Endothelial cell of umbilical vein (primary cell): ENCODE results near the gene TXNRD2. TPM values are rescaled to one million over a fixed set of nuclear protein-coding genes. Genes with fewer than 3 reads are reported as not detected.

Source experiments
- BruUV-seq: library from RNA; stranded (reverse); fragments of 400-500 nt; replicated peaks from 2 replicates; lab custom pipeline; 2021; lab: Mats Ljungman, UMichigan
- CTCF ChIA-PET: fragments of 300-600, 350-600 bp; sonication (Branson Sonifier 250); formaldehyde crosslinking; loops from one replicate; lab custom pipeline; 2021; ENCODE audit warnings: antibody characterized with exemption, inconsistent platforms; lab: Charles Lee
- POLR2A ChIA-PET: fragments of 300-600, 350-600 bp; sonication (Branson Sonifier 250); formaldehyde crosslinking; loops from one replicate; lab custom pipeline; 2021; ENCODE audit warnings: antibody characterized with exemption, inconsistent platforms; lab: Charles Lee
- DNase-seq: peaks from one replicate; pipeline ENCODE4 v3.0.0-alpha.2; 2011; ENCODE audit warnings: low read depth, low spot score
- FAIRE-seq: peaks from 2 replicates; lab custom pipeline; 2011; peaks lifted over from hg19 to GRCh38; lab: Jason Lieb, UNC
- H2AFZ ChIP-seq: 2 replicates; pipeline ENCODE4 v1.6.0; 2012; ENCODE audit warnings: low read depth, low read length, control low read depth, inconsistent platforms
- H3K27ac ChIP-seq: 2 replicates; pipeline ENCODE4 v1.5.1; 2011; ENCODE audit warnings: low read depth, mild to moderate bottlenecking, control low read depth, low read length, moderate library complexity; ENCODE audit not compliant: insufficient read depth
- H3K27me3 ChIP-seq, 2 experiments: 2 replicates each; pipeline versions ENCODE4 v1.6.0 to v1.6.1; 2011; ENCODE audit warnings: low read length in 2 of 2, mixed read lengths in 1 of 2; ENCODE audit not compliant: control insufficient read depth in 2 of 2, insufficient read depth in 2 of 2
- H3K36me3 ChIP-seq, 2 experiments: 2 replicates in 1 of 2; 3 replicates in 1 of 2; pipeline ENCODE4 v1.5.1; 2011; ENCODE audit warnings: low read length in 2 of 2, mild to moderate bottlenecking in 1 of 2, moderate library complexity in 1 of 2; ENCODE audit not compliant: control insufficient read depth in 2 of 2, insufficient read depth in 2 of 2; ENCODE audit errors: extremely low read depth in 1 of 2
- H3K4me1 ChIP-seq: 3 replicates; pipeline ENCODE4 v1.5.1; 2011; ENCODE audit warnings: mild to moderate bottlenecking, low read length; ENCODE audit not compliant: control insufficient read depth, insufficient read depth; ENCODE audit errors: extremely low read depth
- H3K4me2 ChIP-seq: 2 replicates; pipeline ENCODE4 v1.6.1; 2011; ENCODE audit warnings: low read length, control low read depth, mixed read lengths; ENCODE audit not compliant: insufficient read depth
- H3K4me3 ChIP-seq, 3 experiments: fragments of 200-600 bp in 1 of 3; sonication (generic), shearing (Covaris generic) in 1 of 3; replicated peaks in 1 of 3; 2 replicates each; pipeline ENCODE4 v1.5.1; 2011 to 2016; ENCODE audit warnings: control low read depth in 3 of 3, low read length in 3 of 3, mild to moderate bottlenecking in 2 of 3, inconsistent platforms in 1 of 3, low read depth in 1 of 3, moderate library complexity in 1 of 3; ENCODE audit not compliant: insufficient read depth in 1 of 3
- H3K79me2 ChIP-seq: 2 replicates; pipeline ENCODE4 v1.6.0; 2012; ENCODE audit warnings: low read length, inconsistent platforms; ENCODE audit not compliant: control insufficient read depth, insufficient read depth
- H3K9ac ChIP-seq: replicated peaks from 2 replicates; pipeline ENCODE3; 2011; ENCODE audit warnings: low read length, control low read depth; ENCODE audit not compliant: insufficient read depth; ENCODE audit errors: extremely low read depth
- H3K9me1 ChIP-seq: replicated peaks from 3 replicates; pipeline ENCODE4 v1.6.0; 2011; ENCODE audit warnings: mild to moderate bottlenecking, low read length; ENCODE audit not compliant: control insufficient read depth, insufficient read depth; ENCODE audit errors: extremely low read depth
- H3K9me3 ChIP-seq: replicated peaks from 2 replicates; pipeline ENCODE4 v1.5.1; 2012; ENCODE audit warnings: low read length, inconsistent platforms; ENCODE audit not compliant: control insufficient read depth, insufficient read depth
- H4K20me1 ChIP-seq: replicated peaks from 2 replicates; pipeline ENCODE3; 2011; ENCODE audit warnings: mild to moderate bottlenecking, low read length; ENCODE audit not compliant: control insufficient read depth, insufficient read depth; ENCODE audit errors: extremely low read depth
- CTCF ChIP-seq, 2 donors: IDR thresholded peaks; 1 replicate in 1 of 2; 2 replicates in 1 of 2; pipeline ENCODE4 v1.5.1; 2011; ENCODE audit warnings: low read length in 2 of 2, mild to moderate bottlenecking in 2 of 2, moderate library complexity in 2 of 2, control low read depth in 1 of 2, inconsistent platforms in 1 of 2, low read depth in 1 of 2; ENCODE audit not compliant: insufficient read depth in 1 of 2; ENCODE audit errors: extremely low read depth in 1 of 2
- JUN ChIP-seq: IDR thresholded peaks from 2 replicates; pipeline ENCODE4 v1.6.1; 2011; ENCODE audit warnings: borderline replicate concordance, low read depth; ENCODE audit not compliant: insufficient read length, insufficient read depth
- MYC ChIP-seq: IDR thresholded peaks from one replicate; pipeline ENCODE4 v1.6.1; 2011; ENCODE audit warnings: mild to moderate bottlenecking, low read depth, low read length
- POLR2A ChIP-seq: IDR thresholded peaks from 2 replicates; pipeline ENCODE4 v1.6.1; 2012; ENCODE audit warnings: low read depth, mild to moderate bottlenecking, control low read depth, low read length
- POLR2AphosphoS5 ChIP-seq: IDR thresholded peaks from 2 replicates; pipeline ENCODE4 v1.6.1; 2012; ENCODE audit warnings: low read depth, mild to moderate bottlenecking, control low read depth, low read length, moderate library complexity; ENCODE audit not compliant: insufficient read depth
- dilution Hi-C: fragments of 300-500 bp; cut with MboI; formaldehyde crosslinking; loops from one replicate; pipeline ENCODE4 v1.15.0; 2019; ENCODE audit warnings: low sequenced_read_pairs; ENCODE audit not compliant: extremely low pct_ligation_motif_present
- intact Hi-C: fragments of 100-400 bp; cut with micrococcal nuclease; formaldehyde crosslinking; loops from one replicate; pipeline ENCODE4 v1.10.0; 2022
- polyA plus RNA-seq, 4 experiments: library from polyadenylated mRNA; depleted of rRNA in 3 of 4; stranded (reverse) in 3 of 4; unstranded in 1 of 4; fragments of >200 nt; gene quantifications; 2 replicates each; pipeline versions ENCODE4 v1.2.1 to v1.2.3, GENCODE V29; 2011 to 2012; ENCODE audit warnings: missing spikeins in 1 of 4
- total RNA-seq: library from RNA; stranded (reverse); gene quantifications from 2 replicates; pipeline ENCODE4 v1.2.3, GENCODE V29; 2021
- TF ChIP-seq, protein P1 (sequence below): IDR thresholded peaks from 2 replicates; pipeline ENCODE4 v1.6.1; 2011; ENCODE audit not compliant: insufficient read depth, insufficient read length

TXNRD2 gene
- total and polyA plus RNA-seq, 2 donors (not counting 3 experiments of a cell fraction or from before 2014, with no cell fraction given) = 211 to 440 TPM

DNA sequence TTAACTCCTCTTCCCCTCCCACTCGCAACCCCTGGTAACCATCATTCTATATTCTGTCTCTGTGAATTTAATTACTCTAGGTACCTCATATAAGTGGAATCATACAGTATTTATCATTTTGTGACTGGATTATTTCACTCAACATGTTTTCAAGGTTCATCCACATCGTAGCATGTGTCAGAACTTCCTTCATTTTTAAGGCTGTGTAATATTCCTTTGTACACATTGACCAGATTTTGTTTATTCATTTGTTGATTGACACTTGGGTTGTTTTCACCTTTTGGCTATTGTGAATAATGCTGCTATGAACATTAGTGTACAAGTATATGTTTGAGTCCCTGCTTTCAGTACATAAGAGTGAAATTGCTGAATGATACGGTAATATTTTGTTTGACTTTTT is 84.2 kb downstream of the TXNRD2 start:
- no peak for TF ChIP-seq JUN
- no peak for TF ChIP-seq CTCF (IDR thresholded peaks at IDR 0.05; ENCODE audit: extremely low read depth in 1 of 2, insufficient read depth in 1 of 2, low read depth in 1 of 2, low read length in 2 of 2)
- no peak overlapping the region for H3K27ac ChIP-seq
- H3K36me3 ChIP-seq = peaks cover under 1% of the 10 kb centered on the region in 2 experiments
- intact Hi-C loops (no loop called here), dilution Hi-C loops (no loop called here)
- no peak for FAIRE-seq
- H3K79me2 ChIP-seq = peaks cover 26% of the 10 kb centered on the region
- no peaks in the 10 kb centered on the region for H3K9me1 ChIP-seq
- no peak overlapping the region for H2AFZ ChIP-seq
- CTCF ChIA-PET = no interaction called here
- DNase-seq = no peak
- H4K20me1 ChIP-seq = no peaks in the 10 kb centered on the region
- no peaks in the 10 kb centered on the region for H3K9me3 ChIP-seq
- BruUV-seq = no TSS peak
- H3K9ac ChIP-seq = no peak overlapping the region
- no peak overlapping the region for H3K4me2 ChIP-seq
- POLR2A ChIA-PET = no interaction called here
- H3K4me1 ChIP-seq = peaks cover 24% of the 10 kb centered on the region
- no peaks in the 10 kb centered on the region for H3K27me3 ChIP-seq
- no peak overlapping the region for H3K4me3 ChIP-seq

- intact Hi-C loops (loop anchor here (1.0 to 2.0 kb wide), 2 partner anchors 19 to 125 kb away; no protein-coding TSS in a partner anchor), dilution Hi-C loops (no loop called here)
- TF ChIP-seq POLR2AphosphoS5 = peak; percentile 25
- TF ChIP-seq POLR2A = peak; percentile 61
- no peak for TF ChIP-seq MYC
- TF ChIP-seq, protein P1, sequence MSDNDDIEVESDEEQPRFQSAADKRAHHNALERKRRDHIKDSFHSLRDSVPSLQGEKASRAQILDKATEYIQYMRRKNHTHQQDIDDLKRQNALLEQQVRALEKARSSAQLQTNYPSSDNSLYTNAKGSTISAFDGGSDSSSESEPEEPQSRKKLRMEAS = no peak
- Histone ChIP-seq H3K4me2 (peak overlapping the region; percentile 68), H3K4me3 (peak overlapping the region; percentile 3 to 97 (median 56)), H4K20me1 (no peaks in the 10 kb centered on the region), H3K9ac (peak overlapping the region; percentile 77), H3K27me3 (no peaks in the 10 kb centered on the region), H3K9me1 (no peaks in the 10 kb centered on the region), H3K79me2 (peaks cover 42% of the 10 kb centered on the region), H3K36me3 (peaks cover 14 to 16% of the 10 kb centered on the region in 2 experiments), H3K4me1 (peaks cover 25% of the 10 kb centered on the region), H3K27ac (peak overlapping the region; percentile 65), H2AFZ (peak overlapping the region; percentile 58), H3K9me3 (no peaks in the 10 kb centered on the region)
- peak; percentile 62 for DNase-seq
- CTCF ChIA-PET = interaction anchor here (0.9 to 2.3 kb wide), 11 partner anchors 10 to 132 kb away, joined by 3 to 13 read pairs (median 4); partner anchors contain the start of gene GP1BB
- POLR2A ChIA-PET = interaction anchor here (1.1 to 1.3 kb wide), 2 partner anchors 11 to 15 kb away, joined by 3 read pairs; no protein-coding TSS in a partner anchor
- TSS peak; percentile 33 for BruUV-seq
- peak; percentile 95 for FAIRE-seq
Measured at GRCh38 chr22:19855504-19856409, 85.9 kb downstream of the TXNRD2 start.
